Kidney (tissue), 14 donors: ENCODE results near the gene CYGB. TPM values are rescaled to one million over a fixed set of nuclear protein-coding genes. Genes with fewer than 3 reads are reported as not detected.

ENCODE experiments used
- DNase-seq, 5 donors: peaks; one replicate each; pipeline ENCODE4 v3.0.0-alpha.2; 2013 to 2020
- FAIRE-seq: peaks from 2 replicates; lab custom pipeline; 2012; peaks lifted over from hg19 to GRCh38; lab: Jason Lieb, UNC
- H3K27ac ChIP-seq, 2 donors: one replicate each; pipeline ENCODE4 v1.7.0; 2013; ENCODE audit warnings: low read depth in 2 of 2, low read length in 2 of 2, inconsistent platforms in 1 of 2
- H3K27me3 ChIP-seq: one replicate; pipeline ENCODE4 v1.7.1; 2013; ENCODE audit warnings: low read length, inconsistent platforms; ENCODE audit not compliant: control insufficient read depth, insufficient read depth
- H3K36me3 ChIP-seq, 3 donors: one replicate each; pipeline versions ENCODE4 v1.7.0 to v1.7.1; 2013; ENCODE audit warnings: low read length in 3 of 3, control low read depth in 1 of 3, inconsistent platforms in 1 of 3; ENCODE audit not compliant: insufficient read depth in 3 of 3, control insufficient read depth in 2 of 3
- H3K4me1 ChIP-seq, 3 donors: one replicate each; pipeline versions ENCODE4 v1.7.0 to v1.7.1; 2013; ENCODE audit warnings: low read length in 3 of 3, inconsistent platforms in 1 of 3, low read depth in 1 of 3; ENCODE audit not compliant: control insufficient read depth in 2 of 3, insufficient read depth in 2 of 3
- H3K4me3 ChIP-seq, 3 donors: one replicate each; pipeline versions ENCODE4 v1.7.0 to v1.8.1; 2013; ENCODE audit warnings: low read length in 3 of 3, control low read depth in 1 of 3, inconsistent platforms in 1 of 3
- H3K9ac ChIP-seq, 3 donors: one replicate each; pipeline versions ENCODE4 v1.7.0 to v1.7.1; 2013; ENCODE audit warnings: low read length in 3 of 3, control low read depth in 1 of 3, inconsistent platforms in 1 of 3
- H3K9me3 ChIP-seq, 3 donors: one replicate each; pipeline versions ENCODE4 v1.7.0 to v1.7.1; 2013; ENCODE audit warnings: low read length in 3 of 3, control low read depth in 1 of 3, inconsistent platforms in 1 of 3; ENCODE audit not compliant: control insufficient read depth in 2 of 3, insufficient read depth in 1 of 3
- CTCF ChIP-seq: IDR thresholded peaks from 3 replicates; pipeline ENCODE4 v1.5.1; 2012; ENCODE audit warnings: mild to moderate bottlenecking, moderate library complexity, borderline replicate concordance; ENCODE audit not compliant: insufficient read depth; ENCODE audit errors: extremely low read depth
- intact Hi-C: fragments of 100-400 bp; cut with DNase I; formaldehyde crosslinking; loops from one replicate; pipeline ENCODE4 v1.11.1; 2022
- polyA plus RNA-seq: library from polyadenylated mRNA; stranded (reverse); fragments of 350-450 nt; fragmentation: Illumina TruSeq; extraction: RNeasy Lipid Tissue Mini Kit (QIAGEN cat#74804); gene quantifications from one replicate; pipeline ENCODE4 v1.2.3, GENCODE V29; 2014; ENCODE audit warnings: low read depth, low replicate concordance; ENCODE audit not compliant: insufficient read depth
- total RNA-seq: library from RNA; stranded (reverse); fragmentation: NEBNext Ultra II Directional; extraction: Animal tissue kit (Norgen Biotek cat#: 25700); gene quantifications from one replicate; pipeline ENCODE4 v1.2.1, GENCODE V29; 2021
- donor health status: control.
- donor health status: control.
- donor health status: control.
- donor health status: control.
- donor health status: control.
- donor health status: DM: yes; HTN: yes; CAD: no.
- donor health status: Normal renal cell carcinoma (clear cell type).

CYGB gene
- total and polyA plus RNA-seq, 2 donors from 2014 or later = 6.7 to 12.6 TPM

- peaks cover 0 to 2% (median 0%) of the 10 kb centered on the region in 3 donors for H3K9me3 ChIP-seq
- H3K9ac ChIP-seq = no peak overlapping the region
- H3K36me3 ChIP-seq = no peaks in the 10 kb centered on the region
- peaks cover 0 to 33% (median 27%) of the 10 kb centered on the region in 3 donors for H3K4me1 ChIP-seq
- DNase-seq (peak in 1 of 5 donors; percentile 1), FAIRE-seq (no peak)
- no peaks in the 10 kb centered on the region for H3K27me3 ChIP-seq
- intact Hi-C loops = no loop called here
- H3K4me3 ChIP-seq = no peak overlapping the region
- H3K27ac ChIP-seq = no peak overlapping the region
- TF ChIP-seq CTCF = no peak
Observed at GRCh38 chr17:76549539-76549938, 12.0 kb upstream of the CYGB start.

GRCh38 chr17:76549215-76549518 is 11.7 kb upstream of the CYGB start:
- intact Hi-C loops = no loop called here
- Histone ChIP-seq H3K4me1 (peaks cover 0 to 33% (median 24%) of the 10 kb centered on the region in 3 donors), H3K4me3 (no peak overlapping the region), H3K27me3 (no peaks in the 10 kb centered on the region), H3K27ac (no peak overlapping the region), H3K9me3 (peaks cover 0 to 2% (median 0%) of the 10 kb centered on the region in 3 donors), H3K9ac (no peak overlapping the region), H3K36me3 (no peaks in the 10 kb centered on the region)
- DNase-seq (peak in 1 of 5 donors; percentile 8), FAIRE-seq (no peak)
- no peak for TF ChIP-seq CTCF

- H3K27me3 ChIP-seq = no peaks in the 10 kb centered on the region
- no peak overlapping the region for H3K9ac ChIP-seq
- DNase-seq (peak in 1 of 5 donors; percentile 48), FAIRE-seq (no peak)
- TF ChIP-seq CTCF = no peak
- peaks cover 0 to 29% (median 18%) of the 10 kb centered on the region in 3 donors for H3K4me1 ChIP-seq
- peaks cover 0 to 2% (median 0%) of the 10 kb centered on the region in 3 donors for H3K9me3 ChIP-seq
- no peak overlapping the region for H3K27ac ChIP-seq
- no peak overlapping the region for H3K4me3 ChIP-seq
- intact Hi-C loops = no loop called here
- H3K36me3 ChIP-seq = no peaks in the 10 kb centered on the region
Observed at GRCh38 chr17:76548378-76549214, 11.1 kb upstream of the CYGB start.
